Hepatocyte (in vitro differentiated cells): Measurements from ENCODE around the gene RTL9. TPM values are rescaled to one million over a fixed set of nuclear protein-coding genes. Genes with fewer than 3 reads are reported as not detected.

Source experiments
- DNase-seq: peaks from one replicate; pipeline ENCODE4 v3.0.0-alpha.2; 2016; ENCODE audit warnings: low spot score
- H2AFZ ChIP-seq: fragments of 200-600 bp; sonication (generic); 2 replicates; pipeline ENCODE4 v1.6.0; 2016; ENCODE audit warnings: antibody characterized with exemption, mild to moderate bottlenecking
- H3K27ac ChIP-seq: fragments of 200-600 bp; sonication (generic); 2 replicates; pipeline ENCODE4 v1.5.1; 2016; ENCODE audit warnings: mild to moderate bottlenecking
- H3K27me3 ChIP-seq: fragments of 200-600 bp; sonication (generic); 2 replicates; pipeline ENCODE4 v1.6.1; 2016
- H3K36me3 ChIP-seq: fragments of 200-600 bp; sonication (generic); replicated peaks from 2 replicates; pipeline ENCODE4 v1.5.1; 2016; ENCODE audit warnings: low read depth; ENCODE audit not compliant: insufficient read depth
- H3K4me1 ChIP-seq: fragments of 200-600 bp; sonication (generic); 2 replicates; pipeline ENCODE4 v1.5.1; 2016; ENCODE audit warnings: mild to moderate bottlenecking, moderate library complexity; ENCODE audit not compliant: insufficient read depth
- H3K4me2 ChIP-seq: fragments of 200-600 bp; sonication (generic); 2 replicates; pipeline ENCODE4 v1.6.0; 2016
- H3K4me3 ChIP-seq: fragments of 200-600 bp; sonication (generic); 2 replicates; pipeline ENCODE4 v1.5.1; 2016; ENCODE audit warnings: mild to moderate bottlenecking
- H3K79me2 ChIP-seq: fragments of 200-600 bp; sonication (generic); 2 replicates; pipeline ENCODE4 v1.6.0; 2017; ENCODE audit warnings: mild to moderate bottlenecking
- H3K9me2 ChIP-seq: fragments of 200-600 bp; sonication (generic); replicated peaks from 2 replicates; pipeline ENCODE4 v1.6.0; 2017; ENCODE audit warnings: mild to moderate bottlenecking; ENCODE audit not compliant: insufficient read depth
- H3K9me3 ChIP-seq: fragments of 200-600 bp; sonication (generic); 2 replicates; pipeline ENCODE4 v1.5.1; 2016; ENCODE audit warnings: low read depth, mild to moderate bottlenecking
- H4K20me1 ChIP-seq: fragments of 200-600 bp; sonication (generic); 2 replicates; pipeline ENCODE4 v1.6.0; 2016; ENCODE audit warnings: mild to moderate bottlenecking; ENCODE audit not compliant: insufficient read depth, poor library complexity, severe bottlenecking
- EZH2 ChIP-seq: fragments of 200-600 bp; sonication (generic); IDR thresholded peaks from 2 replicates; pipeline ENCODE4 v1.6.1; 2016; ENCODE audit warnings: antibody characterized with exemption, mild to moderate bottlenecking, borderline replicate concordance
- EZH2phosphoT487 ChIP-seq: fragments of 200-600 bp; sonication (generic); IDR thresholded peaks from one replicate; pipeline ENCODE4 v1.6.1; 2018; ENCODE audit warnings: antibody characterized with exemption, mild to moderate bottlenecking, low read depth, moderate library complexity; ENCODE audit not compliant: unreplicated experiment, severe bottlenecking
- WGBS: methylation state at CpG from one replicate; pipeline ENCODE4 v1.1.6; 2016; ENCODE audit warnings: low lambda C conversion rate; ENCODE audit errors: missing lambda C conversion rate; 5-methylcytosine and 5-hydroxymethylcytosine counted together
- polyA plus RNA-seq: library from polyadenylated mRNA; unstranded; fragments of >200 nt; fragmentation: Nextera tagmentation; extraction: Ambion mirVana; gene quantifications from 2 replicates; pipeline ENCODE4 v1.2.1, GENCODE V29; 2016
- total RNA-seq: library from RNA; depleted of rRNA; stranded (reverse); fragments of >200 nt; gene quantifications from 2 replicates; pipeline ENCODE4 v1.2.3, GENCODE V29; 2014
- TF ChIP-seq, protein P1 (sequence below): fragments of 200-600 bp; sonication (generic); IDR thresholded peaks from 2 replicates; pipeline ENCODE4 v1.5.1; 2016; ENCODE audit warnings: antibody characterized with exemption, mild to moderate bottlenecking; ENCODE audit not compliant: poor library complexity

RTL9 gene
- total and polyA plus RNA-seq, 2 experiments from 2014 or later, result 0.65 to 2.9 TPM

- Histone ChIP-seq H3K79me2 (no peaks in the 10 kb centered on the region), H3K27me3 (no peaks in the 10 kb centered on the region), H2AFZ (no peak overlapping the region), H3K36me3 (no peaks in the 10 kb centered on the region), H3K9me2 (no peaks in the 10 kb centered on the region), H3K27ac (no peak overlapping the region), H3K9me3 (no peaks in the 10 kb centered on the region), H4K20me1 (no peaks in the 10 kb centered on the region), H3K4me3 (no peak overlapping the region), H3K4me2 (no peak overlapping the region), H3K4me1 (no peaks in the 10 kb centered on the region)
- WGBS, result 55% methylated on average over 3 of the region's 3 CpGs
- no peak for DNase-seq
- TF ChIP-seq EZH2phosphoT487, result no peak
Measured at GRCh38 chrX:110401135-110401534, 42.5 kb downstream of the RTL9 start.

GRCh38 chrX:110402091-110402849, 43.6 kb downstream of the RTL9 start:
- peak; percentile 35 for DNase-seq
- no peak for TF ChIP-seq EZH2
- no peak for TF ChIP-seq EZH2phosphoT487
- TF ChIP-seq, protein P1, sequence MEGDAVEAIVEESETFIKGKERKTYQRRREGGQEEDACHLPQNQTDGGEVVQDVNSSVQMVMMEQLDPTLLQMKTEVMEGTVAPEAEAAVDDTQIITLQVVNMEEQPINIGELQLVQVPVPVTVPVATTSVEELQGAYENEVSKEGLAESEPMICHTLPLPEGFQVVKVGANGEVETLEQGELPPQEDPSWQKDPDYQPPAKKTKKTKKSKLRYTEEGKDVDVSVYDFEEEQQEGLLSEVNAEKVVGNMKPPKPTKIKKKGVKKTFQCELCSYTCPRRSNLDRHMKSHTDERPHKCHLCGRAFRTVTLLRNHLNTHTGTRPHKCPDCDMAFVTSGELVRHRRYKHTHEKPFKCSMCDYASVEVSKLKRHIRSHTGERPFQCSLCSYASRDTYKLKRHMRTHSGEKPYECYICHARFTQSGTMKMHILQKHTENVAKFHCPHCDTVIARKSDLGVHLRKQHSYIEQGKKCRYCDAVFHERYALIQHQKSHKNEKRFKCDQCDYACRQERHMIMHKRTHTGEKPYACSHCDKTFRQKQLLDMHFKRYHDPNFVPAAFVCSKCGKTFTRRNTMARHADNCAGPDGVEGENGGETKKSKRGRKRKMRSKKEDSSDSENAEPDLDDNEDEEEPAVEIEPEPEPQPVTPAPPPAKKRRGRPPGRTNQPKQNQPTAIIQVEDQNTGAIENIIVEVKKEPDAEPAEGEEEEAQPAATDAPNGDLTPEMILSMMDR, result no peak
- no peaks in the 10 kb centered on the region for H4K20me1 ChIP-seq
- no peak overlapping the region for H3K4me3 ChIP-seq
- H3K79me2 ChIP-seq, result no peaks in the 10 kb centered on the region
- H3K4me2 ChIP-seq, result no peak overlapping the region
- H3K9me3 ChIP-seq, result no peaks in the 10 kb centered on the region
- 58% methylated on average over 7 of the region's 7 CpGs for WGBS
- H2AFZ ChIP-seq, result no peak overlapping the region
- H3K36me3 ChIP-seq, result no peaks in the 10 kb centered on the region
- H3K27me3 ChIP-seq, result no peaks in the 10 kb centered on the region
- no peaks in the 10 kb centered on the region for H3K4me1 ChIP-seq
- no peaks in the 10 kb centered on the region for H3K9me2 ChIP-seq
- H3K27ac ChIP-seq, result peak overlapping the region; percentile 61

- Histone ChIP-seq H3K79me2 (no peaks in the 10 kb centered on the region), H3K4me1 (no peaks in the 10 kb centered on the region), H3K4me2 (no peak overlapping the region), H3K9me3 (no peaks in the 10 kb centered on the region), H4K20me1 (no peaks in the 10 kb centered on the region), H2AFZ (no peak overlapping the region), H3K27ac (peak overlapping the region; percentile 61), H3K36me3 (no peaks in the 10 kb centered on the region), H3K27me3 (no peaks in the 10 kb centered on the region), H3K9me2 (no peaks in the 10 kb centered on the region), H3K4me3 (no peak overlapping the region)
- no peak for DNase-seq
- TF ChIP-seq, protein P1, result no peak
- TF ChIP-seq EZH2 (no peak), EZH2phosphoT487 (no peak)
- WGBS, result 33% methylated on average over 1 of the region's 1 CpG
Measured at GRCh38 chrX:110402850-110403221, 44.2 kb downstream of the RTL9 start.

- no peak overlapping the region for H3K4me3 ChIP-seq
- TF ChIP-seq, protein P1, result no peak
- TF ChIP-seq EZH2phosphoT487 (no peak), EZH2 (no peak)
- no peaks in the 10 kb centered on the region for H3K27me3 ChIP-seq
- WGBS, result 84% methylated on average over 15 of the region's 15 CpGs
- no peaks in the 10 kb centered on the region for H4K20me1 ChIP-seq
- H2AFZ ChIP-seq, result no peak overlapping the region
- no peaks in the 10 kb centered on the region for H3K4me1 ChIP-seq
- no peaks in the 10 kb centered on the region for H3K36me3 ChIP-seq
- DNase-seq, result no peak
- peak overlapping the region; percentile 61 for H3K27ac ChIP-seq
- no peaks in the 10 kb centered on the region for H3K79me2 ChIP-seq
- no peak overlapping the region for H3K4me2 ChIP-seq
- H3K9me3 ChIP-seq, result no peaks in the 10 kb centered on the region
- no peaks in the 10 kb centered on the region for H3K9me2 ChIP-seq
Measured at GRCh38 chrX:110403441-110404238, 45.0 kb downstream of the RTL9 start.
